ENCODE data around the gene MBNL3.

MBNL3 gene, protein sequence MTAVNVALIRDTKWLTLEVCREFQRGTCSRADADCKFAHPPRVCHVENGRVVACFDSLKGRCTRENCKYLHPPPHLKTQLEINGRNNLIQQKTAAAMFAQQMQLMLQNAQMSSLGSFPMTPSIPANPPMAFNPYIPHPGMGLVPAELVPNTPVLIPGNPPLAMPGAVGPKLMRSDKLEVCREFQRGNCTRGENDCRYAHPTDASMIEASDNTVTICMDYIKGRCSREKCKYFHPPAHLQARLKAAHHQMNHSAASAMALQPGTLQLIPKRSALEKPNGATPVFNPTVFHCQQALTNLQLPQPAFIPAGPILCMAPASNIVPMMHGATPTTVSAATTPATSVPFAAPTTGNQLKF

DNA sequence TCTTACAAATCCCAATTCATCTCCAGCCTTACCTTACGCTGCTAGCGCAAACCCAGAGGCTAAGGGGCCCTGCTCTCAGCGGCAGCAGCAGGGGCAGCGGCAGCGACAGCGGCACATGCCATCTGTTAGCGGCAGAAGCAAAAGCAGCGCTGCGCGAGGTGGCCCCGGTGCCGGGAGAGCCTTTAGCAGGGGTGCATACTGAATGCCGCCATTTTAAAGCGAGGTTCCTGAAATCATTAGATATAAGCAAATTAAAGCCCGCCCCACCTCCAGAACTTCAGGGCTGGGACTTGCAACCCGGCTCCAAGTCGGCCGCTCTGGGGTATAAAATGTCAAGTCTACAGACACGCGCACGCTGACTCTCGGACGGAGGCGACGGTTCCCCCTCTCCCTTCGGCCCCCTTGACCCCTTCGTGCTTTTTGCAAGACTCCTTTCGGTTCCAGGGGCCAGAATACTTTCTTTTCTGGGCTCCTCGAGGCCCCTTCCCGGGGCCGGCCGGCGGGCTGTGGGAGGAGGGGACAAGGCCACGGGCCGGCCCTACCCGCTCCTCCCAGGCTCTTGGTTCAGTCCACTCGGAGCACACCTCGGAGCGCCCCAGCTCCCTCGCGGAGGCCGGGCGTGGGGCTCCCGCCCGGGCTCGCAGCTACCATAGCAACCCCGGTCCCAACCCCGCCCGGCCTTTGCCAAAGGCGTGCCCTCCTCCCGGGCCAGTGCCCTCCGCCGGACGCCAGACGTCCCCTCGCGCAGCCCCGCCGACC lies at the start of gene MBNL3:
TSS of gene MBNL3 (minus strand) at position 220 of the 759 bp plus-strand sequence. CDS start 49,427 bp downstream, outside the sequence.
- peak; percentile 45 for DNase-seq

DNA sequence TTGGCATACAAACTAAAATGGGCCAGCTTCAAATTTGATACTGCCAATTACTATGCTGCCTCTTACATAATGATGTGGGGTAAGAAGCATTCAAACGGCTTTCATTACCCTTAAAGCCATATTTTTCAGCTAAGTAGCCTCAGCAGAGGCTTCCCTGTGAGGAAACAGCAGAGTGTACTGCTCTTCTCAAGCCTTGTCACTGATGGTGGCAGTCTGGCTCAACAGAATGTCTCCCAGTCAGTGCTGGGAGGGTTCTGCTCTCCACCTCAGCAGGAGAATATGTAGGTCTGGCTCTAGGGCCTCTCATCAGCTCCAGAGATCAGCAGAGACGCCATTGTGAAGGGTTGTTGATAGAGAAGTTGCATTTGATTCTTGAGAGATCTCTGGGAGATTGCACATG lies 44.6 kb upstream of the MBNL3 start:
- no peak for DNase-seq

DNA sequence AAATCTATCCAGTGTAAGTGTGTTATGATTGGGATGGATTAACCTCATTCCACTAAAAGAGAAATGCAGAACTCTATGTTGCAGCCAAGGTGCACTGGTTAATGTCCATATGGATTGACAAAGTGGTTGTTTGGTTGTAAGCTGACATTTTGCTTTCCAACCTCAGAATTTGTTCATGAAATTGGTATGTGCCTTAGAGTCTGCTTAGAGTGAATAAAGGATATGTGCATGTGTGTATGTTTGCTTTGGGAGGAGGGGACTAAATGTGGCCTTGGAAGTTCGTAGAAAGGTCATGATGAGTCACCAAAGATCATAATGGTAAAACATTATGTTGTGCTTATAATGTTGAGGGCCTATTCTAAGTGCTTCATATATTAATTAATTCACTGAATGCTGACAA lies 44.1 kb upstream of the MBNL3 start:
- DNase-seq = no peak

DNA sequence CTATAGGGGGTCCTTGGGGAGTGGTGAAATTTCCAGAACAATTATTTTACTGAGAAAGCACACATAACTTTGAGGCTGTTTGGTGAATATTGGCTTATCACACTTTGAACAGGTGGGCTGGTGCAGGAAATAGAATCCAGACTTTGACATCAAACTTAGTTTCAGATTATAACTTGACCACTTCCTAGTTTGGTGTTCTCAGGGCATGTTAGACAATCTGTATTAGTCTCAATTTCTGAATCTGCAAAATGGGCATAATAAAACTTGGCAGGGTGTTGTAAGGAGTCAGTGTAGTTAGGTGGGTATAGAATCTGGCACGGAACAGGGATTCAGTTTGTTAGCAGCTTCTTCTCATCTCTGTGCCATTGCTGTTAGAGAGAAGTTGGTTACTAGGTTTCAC lies 43.3 kb upstream of the MBNL3 start:
- DNase-seq = no peak

DNA sequence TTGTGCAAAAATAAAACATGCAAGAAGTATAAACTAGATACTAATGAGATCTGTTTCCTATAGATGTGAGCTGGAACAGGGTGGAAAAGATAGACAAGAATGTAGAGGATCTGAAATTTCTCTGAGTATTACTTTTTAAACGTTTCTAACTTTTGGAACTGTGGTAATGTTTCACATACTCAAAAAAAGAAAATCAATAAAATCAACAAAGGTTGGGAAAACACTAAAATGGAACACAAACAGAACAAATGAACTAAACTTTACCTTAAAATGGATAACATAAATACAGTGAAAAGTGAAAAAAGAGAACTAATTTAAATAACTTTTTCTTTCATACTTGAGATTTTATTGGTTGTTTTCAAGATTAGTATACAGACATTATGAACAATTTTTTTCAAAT lies 32.0 kb upstream of the MBNL3 start:
- no peak for DNase-seq

DNA sequence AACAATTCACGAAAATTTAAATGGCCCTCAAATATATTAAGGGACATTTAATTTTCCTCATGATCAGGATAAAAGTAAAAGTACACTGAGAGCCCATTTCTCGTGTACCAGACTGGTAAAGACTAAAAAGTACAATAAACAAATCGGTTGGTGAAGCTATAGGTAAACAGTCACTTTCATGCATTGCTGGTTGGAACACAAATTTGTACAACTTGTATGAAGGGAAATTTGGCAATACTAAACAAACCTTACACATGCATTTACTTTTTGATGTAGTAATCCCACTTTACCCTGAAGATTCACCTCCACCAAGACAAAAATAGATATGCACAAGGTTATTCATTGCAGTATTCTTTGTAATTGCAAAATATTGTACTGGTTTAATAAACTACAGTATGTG lies 31.4 kb upstream of the MBNL3 start:
- DNase-seq = no peak

DNA sequence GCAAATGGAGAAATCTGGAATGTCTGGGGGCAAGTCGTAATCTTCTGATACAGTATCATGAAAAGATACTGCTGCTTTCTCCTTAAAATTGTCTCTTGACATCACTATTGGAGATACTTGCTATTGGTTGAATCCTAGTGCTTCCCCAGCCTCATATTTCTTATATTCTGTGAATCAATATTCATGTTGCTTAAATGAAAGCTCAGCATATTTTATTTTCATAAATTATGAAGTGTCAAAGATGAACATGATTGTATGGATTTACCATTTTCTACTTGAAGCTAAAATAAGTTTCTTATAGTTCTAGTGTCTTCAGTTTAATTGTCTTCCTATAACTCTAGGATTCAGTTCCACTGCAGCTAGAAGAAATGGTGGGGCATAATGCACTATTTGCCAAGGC lies 29.6 kb upstream of the MBNL3 start:
- DNase-seq = no peak

DNA sequence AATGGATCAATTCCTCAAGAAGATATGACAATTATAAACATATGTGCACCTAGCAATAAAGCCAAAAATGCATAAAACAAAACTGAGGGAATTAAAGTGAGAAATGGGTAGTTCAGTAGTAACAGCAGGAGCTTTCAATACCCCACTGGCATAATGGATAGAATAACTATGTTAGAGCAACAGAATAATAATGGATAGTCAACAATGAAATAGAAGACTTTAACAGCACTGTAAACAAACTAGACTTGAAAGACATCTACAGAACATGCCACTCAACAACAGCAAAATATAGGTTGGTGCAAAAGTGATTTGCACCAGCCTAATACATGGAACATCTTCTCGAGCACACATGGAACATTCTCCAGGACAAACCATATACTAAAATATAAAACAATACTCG lies 20.0 kb upstream of the MBNL3 start:
- no peak for DNase-seq

DNA sequence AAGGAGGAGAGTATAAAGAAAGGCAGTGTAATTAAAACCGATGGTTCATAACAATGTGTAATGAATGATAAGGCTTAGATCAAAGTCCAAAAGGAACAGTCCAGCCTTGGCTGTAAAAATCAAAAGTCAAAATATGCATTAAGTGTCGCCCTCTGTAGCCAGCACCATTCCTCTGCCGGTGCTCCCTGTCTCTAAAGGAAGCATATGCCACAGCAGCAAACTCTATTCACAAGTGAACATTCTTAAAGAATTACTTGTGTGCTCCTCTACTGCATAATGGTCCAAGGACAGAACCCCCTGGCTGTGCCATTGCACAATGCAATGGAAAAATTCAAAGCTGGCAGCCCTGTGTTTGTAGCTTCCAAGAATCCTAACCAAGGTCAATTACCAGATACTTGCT lies 16.3 kb upstream of the MBNL3 start:
- DNase-seq = no peak

DNA sequence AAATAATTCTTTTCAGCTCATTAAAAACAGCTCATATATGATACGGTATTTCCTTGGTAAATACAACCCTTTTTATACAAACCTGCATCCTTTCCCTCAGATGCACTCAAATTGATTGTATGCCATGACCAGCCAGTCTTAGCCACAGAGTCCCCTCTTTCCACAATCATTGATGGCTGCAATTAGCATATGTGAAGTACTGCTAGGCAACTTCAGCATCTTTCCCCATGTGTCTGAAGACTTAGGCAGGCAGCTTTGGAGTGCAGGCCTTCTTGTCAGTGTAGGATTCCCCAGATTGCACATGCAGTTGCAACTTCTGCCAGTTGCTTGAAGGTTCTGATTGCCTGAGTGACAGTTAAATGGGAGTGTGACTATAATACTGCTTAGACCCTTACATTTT lies 15.6 kb upstream of the MBNL3 start:
- no peak for DNase-seq

DNA sequence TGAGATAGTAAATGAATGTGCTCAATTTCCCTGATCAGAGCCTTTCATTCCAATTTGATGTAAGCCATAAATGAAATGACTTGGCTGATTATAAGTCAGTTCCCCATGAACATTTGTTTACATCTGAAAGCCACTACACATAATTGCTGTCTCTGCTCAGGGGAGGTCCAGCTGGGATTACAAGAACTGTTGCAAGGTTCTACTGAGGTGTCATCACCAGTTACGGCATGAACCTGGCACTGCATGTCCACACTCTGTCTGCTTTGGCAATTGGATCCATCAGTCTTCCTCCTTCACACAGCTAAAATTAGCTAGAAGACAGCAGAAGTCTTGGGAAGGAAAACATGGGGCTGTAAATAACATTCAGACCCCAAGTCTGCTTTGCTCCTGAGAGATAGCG lies 12.8 kb upstream of the MBNL3 start:
- no peak for DNase-seq

DNA sequence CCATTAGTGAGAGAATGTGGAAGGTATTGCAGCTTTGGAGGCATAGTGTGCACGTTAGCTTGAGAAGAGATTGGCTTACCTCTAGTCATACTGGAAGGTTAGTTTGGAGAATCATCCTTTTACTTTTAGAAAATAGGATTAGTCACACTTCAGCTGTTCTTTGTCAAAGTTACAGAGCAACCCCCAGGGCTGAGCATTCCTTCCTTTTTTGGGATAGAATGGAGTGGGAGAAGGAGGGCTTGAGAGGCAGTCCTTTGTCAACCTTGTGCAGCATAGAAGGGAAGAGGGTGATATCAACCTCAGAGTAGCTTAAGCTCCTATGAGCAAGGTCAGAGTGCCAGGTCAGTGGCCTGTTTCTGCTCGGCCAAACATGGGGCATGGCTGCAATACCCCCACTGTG lies 8.6 kb upstream of the MBNL3 start:
- DNase-seq = no peak

DNA sequence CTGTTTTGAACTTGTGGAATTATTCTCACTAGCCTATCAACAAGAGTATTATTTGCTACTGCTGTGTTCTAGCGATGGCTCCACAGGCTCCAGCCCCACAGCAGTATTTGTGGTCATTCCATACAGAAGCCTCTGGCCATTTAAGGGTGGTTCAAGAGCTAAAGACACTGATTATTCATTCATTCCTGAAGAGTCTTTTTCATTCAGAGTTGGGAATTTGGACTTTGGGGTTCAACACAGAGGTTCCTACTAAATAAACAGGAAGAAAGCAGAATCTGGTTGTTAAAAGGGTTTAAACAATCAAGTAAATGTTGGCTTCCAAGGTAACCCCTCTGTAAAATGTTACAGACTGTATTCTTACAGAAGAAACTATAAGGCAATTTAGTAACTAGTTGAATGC lies 4.3 kb upstream of the MBNL3 start:
- DNase-seq = no peak

DNA sequence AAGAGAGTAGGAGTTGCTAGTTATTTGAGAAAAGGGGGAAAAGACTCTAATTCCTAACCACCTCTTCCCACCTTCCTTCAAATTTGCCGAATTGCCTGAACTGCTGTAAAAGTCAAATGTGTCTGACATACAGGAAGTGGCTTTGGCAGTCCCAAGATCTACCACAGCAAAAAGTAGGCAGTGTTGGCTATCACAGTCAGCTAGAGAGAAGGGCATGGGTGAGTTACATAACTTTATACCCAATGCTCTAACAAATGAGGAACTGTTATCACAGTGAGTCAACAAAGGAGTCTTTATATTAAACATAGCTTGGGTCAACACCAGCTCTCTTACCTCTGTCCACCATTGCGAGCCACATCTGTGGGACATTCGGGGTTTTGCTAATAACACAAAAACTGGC lies 2.4 kb upstream of the MBNL3 start:
- DNase-seq = no peak

DNA sequence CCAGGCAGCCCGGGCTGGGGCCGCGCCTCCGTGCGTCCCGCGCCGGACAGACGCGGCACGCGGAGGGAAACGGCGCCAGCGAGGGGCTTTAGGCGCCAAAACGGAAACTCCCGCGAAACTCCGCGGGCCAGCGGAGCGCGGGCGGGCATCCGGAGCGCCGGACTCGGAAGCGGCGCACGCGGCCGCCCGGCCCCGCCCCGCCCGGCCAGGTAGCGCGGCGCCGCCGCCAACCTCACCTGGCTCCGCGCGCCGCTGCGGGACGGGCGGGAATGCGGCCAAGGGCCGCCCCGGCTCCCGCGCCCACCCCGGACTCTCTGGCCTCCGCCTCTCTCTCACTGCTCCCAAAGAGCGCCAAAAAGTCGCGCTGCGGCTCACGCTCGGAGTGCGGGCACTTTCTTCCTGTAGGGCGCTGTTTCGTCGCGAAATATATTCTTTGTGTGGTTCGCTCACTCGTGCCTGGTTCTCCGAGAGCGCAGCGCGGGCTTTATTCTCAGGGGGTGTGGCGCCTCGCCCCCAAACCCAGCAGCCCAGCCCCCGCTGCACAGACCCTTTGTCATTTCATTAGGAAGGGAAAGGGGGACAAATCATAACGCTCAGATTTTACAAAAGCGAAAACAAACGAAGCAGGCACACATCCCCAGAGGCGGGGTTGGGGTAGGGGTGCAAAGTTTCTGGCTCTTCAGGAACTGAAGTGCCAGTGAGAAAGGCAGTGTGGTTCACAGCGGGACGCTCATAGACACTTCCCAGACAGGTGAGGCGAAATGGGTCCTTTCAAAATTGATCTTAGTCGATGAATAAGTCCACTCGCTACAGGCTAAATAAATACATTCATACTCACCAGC lies 961 bp upstream of the MBNL3 start:
- peak; percentile 47 for DNase-seq

DNA sequence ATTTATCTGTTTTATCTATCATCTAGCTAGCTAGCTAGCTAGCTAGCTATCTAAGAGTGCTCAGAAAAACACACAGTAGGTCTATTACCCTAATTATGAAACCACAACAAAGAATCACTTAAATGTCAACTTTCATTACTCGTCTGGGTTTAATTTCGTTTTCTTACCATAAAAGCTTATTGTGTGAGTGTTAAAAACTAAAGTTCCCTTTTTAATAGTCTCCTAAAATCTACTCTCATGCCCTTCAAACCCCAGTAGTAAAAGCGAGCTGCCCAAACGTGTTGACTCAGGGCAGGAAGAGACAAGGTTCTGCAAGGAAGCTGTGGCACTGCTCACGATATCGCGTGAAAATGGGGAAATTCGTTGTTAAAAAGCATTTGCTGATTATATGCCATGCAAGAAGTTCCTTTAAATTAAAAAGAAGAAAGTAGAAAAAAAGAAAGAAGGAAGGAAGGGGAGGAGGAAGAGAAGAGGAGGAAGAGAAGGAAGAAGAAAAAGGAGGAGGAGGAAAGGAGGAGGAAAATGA lies 595 bp downstream of the MBNL3 start:
- no peak for DNase-seq

DNA sequence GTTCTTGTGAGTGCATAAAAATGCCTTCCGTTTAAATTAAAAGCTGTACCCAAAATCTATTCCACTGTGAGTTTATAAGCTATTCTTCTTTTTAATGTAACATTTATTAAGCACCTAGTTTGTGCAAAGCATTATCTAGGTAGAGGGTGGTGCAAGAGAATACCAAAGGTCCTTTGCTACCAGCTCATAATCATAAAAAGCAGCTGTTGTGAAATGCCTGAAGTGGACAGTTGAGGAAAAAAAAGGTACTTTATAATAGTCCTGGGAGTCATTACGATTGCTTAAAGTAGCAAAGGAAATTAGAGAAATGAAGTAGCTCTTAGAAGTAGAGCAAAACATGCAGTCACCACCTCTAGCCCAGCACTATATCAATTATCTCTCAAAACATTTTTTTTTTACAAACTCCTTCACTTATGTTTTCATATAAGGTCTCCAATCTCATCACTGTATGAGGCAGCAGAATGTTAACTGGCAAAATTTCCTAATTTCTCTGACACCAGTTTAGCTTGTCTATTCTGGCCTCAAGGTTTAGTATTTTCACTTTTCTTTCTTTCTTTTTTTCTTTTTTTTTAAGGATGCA lies 2.1 kb downstream of the MBNL3 start:
- DNase-seq = no peak

DNA sequence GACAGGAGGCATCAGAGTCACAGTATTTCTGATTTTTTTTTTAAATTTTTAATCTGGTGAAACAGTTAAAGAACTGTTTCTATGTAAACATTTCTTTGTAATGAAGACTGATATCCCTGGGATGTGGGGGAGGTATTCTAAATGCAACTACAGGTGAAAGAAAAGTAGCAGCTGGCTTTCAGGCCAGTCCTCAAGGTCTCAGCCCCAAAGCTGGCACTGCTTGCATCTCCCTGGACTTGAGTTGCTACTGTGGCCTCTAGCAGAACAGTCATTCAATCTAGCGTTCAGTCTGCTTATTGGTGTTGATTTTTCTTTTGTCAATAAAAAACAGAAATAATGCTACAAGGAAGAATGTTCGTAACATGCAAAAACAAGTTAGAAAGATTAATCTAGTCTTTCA lies 4.9 kb downstream of the MBNL3 start:
- DNase-seq = no peak

DNA sequence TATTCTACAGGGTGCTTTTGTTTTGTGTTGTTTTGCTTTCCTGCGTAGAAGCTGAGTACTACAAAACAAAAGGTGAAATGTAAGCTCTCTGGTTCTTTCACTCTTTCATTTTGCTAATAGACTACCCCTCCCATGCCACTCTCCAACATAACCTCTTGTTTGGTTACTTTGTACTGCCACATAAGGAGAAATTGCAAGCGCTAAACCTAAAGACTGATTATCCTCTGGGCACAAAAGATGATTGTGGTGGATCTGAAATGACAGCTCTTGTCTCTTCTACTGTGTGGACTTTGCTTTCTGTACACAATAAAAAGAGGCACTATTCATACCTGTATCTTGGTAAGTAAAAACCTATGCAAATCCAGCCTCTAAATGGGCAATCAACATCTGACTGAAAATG lies 5.3 kb downstream of the MBNL3 start:
- no peak for DNase-seq

DNA sequence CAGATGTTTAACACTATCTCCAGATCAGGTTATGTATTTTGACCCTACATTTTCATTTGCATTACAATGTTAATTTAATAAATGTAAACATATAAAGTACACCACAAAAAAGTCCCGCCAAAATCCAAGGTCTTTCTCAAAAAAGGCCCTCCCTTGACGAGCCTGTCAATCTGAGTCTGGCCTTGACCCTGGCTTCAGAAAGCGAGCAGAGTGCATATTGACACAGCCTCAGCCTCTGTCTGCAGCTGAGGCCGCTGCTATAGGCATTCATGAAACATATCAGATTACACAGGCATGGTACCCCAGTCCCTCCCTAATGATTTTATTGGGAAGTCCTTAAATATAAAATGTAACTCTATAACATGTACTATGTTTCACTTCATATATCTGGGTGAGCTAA lies 6.2 kb downstream of the MBNL3 start:
- DNase-seq = no peak

DNA sequence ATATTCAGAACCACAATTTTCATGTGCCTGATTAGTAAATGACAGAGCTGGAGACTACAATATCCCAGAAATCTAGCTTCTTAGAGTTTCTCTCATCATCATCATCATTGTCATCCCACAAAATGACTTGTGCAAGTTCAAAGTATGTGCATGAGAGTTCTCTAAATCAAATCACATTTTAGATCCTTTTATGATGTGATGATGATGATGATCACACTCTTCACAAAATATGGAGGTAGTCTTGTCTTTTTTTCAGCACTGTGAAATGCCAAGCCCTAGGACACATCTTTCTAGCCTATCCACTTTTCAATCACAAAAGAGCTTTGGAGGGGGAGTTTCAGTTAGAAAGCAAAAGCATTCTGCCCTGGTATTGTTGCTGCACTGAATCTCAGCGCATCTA lies 7.4 kb downstream of the MBNL3 start:
- no peak for DNase-seq

DNA sequence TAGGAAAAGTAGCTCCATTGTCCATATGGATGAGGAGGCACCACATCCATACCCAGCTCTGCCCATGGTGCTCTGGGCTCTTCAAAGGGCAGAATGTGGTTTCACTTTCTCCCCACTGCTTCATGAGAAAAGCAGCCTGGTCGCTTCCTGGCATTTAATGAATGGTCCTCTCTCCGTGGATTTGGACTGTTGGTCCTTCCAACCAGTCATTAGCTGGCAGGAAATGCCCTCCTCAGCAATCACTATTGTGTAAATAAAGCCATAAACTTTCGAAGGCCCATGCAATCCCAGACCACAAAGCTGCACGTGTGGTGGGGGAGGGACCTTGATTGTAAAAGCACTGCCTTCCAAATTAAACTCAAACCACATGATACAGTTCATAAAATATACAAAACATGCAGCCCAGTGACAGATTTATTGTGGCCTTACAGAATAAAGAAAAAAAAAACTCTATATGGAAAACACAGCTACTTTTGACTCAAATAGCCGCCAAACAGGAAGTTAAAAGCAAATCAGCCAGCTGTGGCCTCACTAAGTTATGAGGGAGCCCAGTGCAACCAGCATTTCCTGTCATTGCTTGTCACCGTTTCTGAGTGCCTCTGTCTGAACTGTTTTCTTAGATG lies 8.1 kb downstream of the MBNL3 start:
- peak; percentile 55 for DNase-seq
